Stimulated activated CD8-positive, alpha-beta memory T cell treated with anti-CD3 and anti-CD28 coated beads, Interleukin-2, amount 100 ng/mL, for 48 hours (primary cell): ENCODE measurements around the gene MAGEH1.

Source experiments
- DNase-seq, 2 donors: peaks; one replicate each; pipeline ENCODE4 v3.0.0-alpha.2; 2020; ENCODE audit warnings: low read depth in 2 of 2

MAGEH1 gene

GRCh38 chrX:55490974-55491373 is 39.0 kb downstream of the MAGEH1 start:
- no peak for DNase-seq
